Keratinocyte (primary cell): ENCODE data around the gene SDK2. TPM values are rescaled to one million over a fixed set of nuclear protein-coding genes. Genes with fewer than 3 reads are reported as not detected.

Experiments used
- DNase-seq: peaks from one replicate; pipeline ENCODE4 v3.0.0-alpha.2; 2011; ENCODE audit warnings: low read depth, missing footprints, low spot score
- FAIRE-seq: peaks from 2 replicates; lab custom pipeline; 2011; peaks lifted over from hg19 to GRCh38; lab: Jason Lieb, UNC
- H2AFZ ChIP-seq: 2 replicates; pipeline ENCODE4 v1.6.0; 2012; ENCODE audit warnings: low read length, control low read depth, inconsistent platforms; ENCODE audit not compliant: control insufficient read depth
- H3K27ac ChIP-seq: 2 replicates; pipeline ENCODE4 v1.5.1; 2011; ENCODE audit warnings: low read length; ENCODE audit not compliant: control insufficient read depth, insufficient read depth
- H3K27me3 ChIP-seq: 3 replicates; pipeline ENCODE4 v1.6.0; 2011; ENCODE audit warnings: low read length; ENCODE audit not compliant: control insufficient read depth, insufficient read depth; ENCODE audit errors: extremely low read depth
- H3K36me3 ChIP-seq, 2 experiments: 2 replicates in 1 of 2; 3 replicates in 1 of 2; pipeline ENCODE4 v1.5.1; 2011; ENCODE audit warnings: low read length in 2 of 2, mild to moderate bottlenecking in 1 of 2; ENCODE audit not compliant: control insufficient read depth in 2 of 2, insufficient read depth in 2 of 2; ENCODE audit errors: extremely low read depth in 1 of 2
- H3K4me1 ChIP-seq: 3 replicates; pipeline ENCODE4 v1.5.1; 2011; ENCODE audit warnings: low read length; ENCODE audit not compliant: control insufficient read depth, insufficient read depth; ENCODE audit errors: extremely low read depth
- H3K4me2 ChIP-seq: 3 replicates; pipeline ENCODE4 v1.6.0; 2011; ENCODE audit warnings: low read depth, low read length; ENCODE audit not compliant: control insufficient read depth, insufficient read depth; ENCODE audit errors: extremely low read depth
- H3K4me3 ChIP-seq, 3 experiments: fragments of 200-600 bp in 1 of 3; sonication (generic) in 1 of 3; 2 replicates in 2 of 3; 3 replicates in 1 of 3; pipeline ENCODE4 v1.5.1; 2011 to 2016; ENCODE audit warnings: low read length in 3 of 3, mild to moderate bottlenecking in 3 of 3, control low read depth in 2 of 3, inconsistent platforms in 1 of 3, low read depth in 1 of 3, mixed read lengths in 1 of 3, mixed run types in 1 of 3, moderate library complexity in 1 of 3; ENCODE audit not compliant: control insufficient read depth in 2 of 3, insufficient read depth in 2 of 3; ENCODE audit errors: extremely low read depth in 1 of 3
- H3K79me2 ChIP-seq: 2 replicates; pipeline ENCODE4 v1.6.0; 2012; ENCODE audit warnings: low read length; ENCODE audit not compliant: control insufficient read depth, insufficient read depth
- H3K9ac ChIP-seq: 3 replicates; pipeline ENCODE4 v1.6.0; 2011; ENCODE audit warnings: low read length; ENCODE audit not compliant: control insufficient read depth, insufficient read depth; ENCODE audit errors: extremely low read depth
- H3K9me1 ChIP-seq: 3 replicates; pipeline ENCODE4 v1.6.0; 2011; ENCODE audit warnings: low read length; ENCODE audit not compliant: control insufficient read depth, insufficient read depth; ENCODE audit errors: extremely low read depth
- H3K9me3 ChIP-seq: 2 replicates; pipeline ENCODE4 v1.5.1; 2012; ENCODE audit warnings: low read depth, low read length; ENCODE audit not compliant: control insufficient read depth
- H4K20me1 ChIP-seq: 3 replicates; pipeline ENCODE4 v1.6.0; 2011; ENCODE audit warnings: low read length; ENCODE audit not compliant: control insufficient read depth, insufficient read depth; ENCODE audit errors: extremely low read depth
- CTCF ChIP-seq, 3 experiments: IDR thresholded peaks in 1 of 3; conservative IDR thresholded peaks in 1 of 3; optimal IDR thresholded peaks in 1 of 3; 2 replicates in 2 of 3; 3 replicates in 1 of 3; pipeline versions ENCODE3 to v1.5.1; 2011; ENCODE audit warnings: low read length in 3 of 3, mild to moderate bottlenecking in 3 of 3, moderate library complexity in 2 of 3, control low read depth in 1 of 3, inconsistent platforms in 1 of 3; ENCODE audit not compliant: insufficient read depth in 2 of 3; ENCODE audit errors: extremely low read depth in 1 of 3
- EZH2 ChIP-seq: IDR thresholded peaks from one replicate; pipeline ENCODE4 v1.6.1; 2012; ENCODE audit warnings: inconsistent platforms, mild to moderate bottlenecking, low read length, moderate library complexity
- dilution Hi-C: fragments of 300-500 bp; cut with MboI; formaldehyde crosslinking; loops from one replicate; pipeline ENCODE4 v1.7.0; 2020; ENCODE audit warnings: low sequenced_read_pairs; ENCODE audit not compliant: extremely low pct_ligation_motif_present
- polyA plus RNA-seq, 5 experiments: library from polyadenylated mRNA; depleted of rRNA in 3 of 5; stranded (reverse) in 3 of 5; stranded (forward) in 1 of 5; unstranded in 1 of 5; fragments of >200 nt; gene quantifications; 1 replicate in 1 of 5; 2 replicates in 3 of 5; 3 replicates in 1 of 5; pipeline versions ENCODE4 v1.2.1 to v1.2.3, GENCODE V29; 2011 to 2012; ENCODE audit warnings: missing spikeins in 2 of 5, low read depth in 1 of 5, low replicate concordance in 1 of 5

SDK2 gene
- polyA plus RNA-seq, 1 donor (not counting 4 experiments of a cell fraction or from before 2014, with no cell fraction given): 1.8 TPM

- Histone ChIP-seq H3K27ac (no peak overlapping the region), H4K20me1 (no peaks in the 10 kb centered on the region), H3K9ac (no peak overlapping the region), H3K4me3 (no peak overlapping the region), H3K79me2 (no peaks in the 10 kb centered on the region), H3K9me1 (no peaks in the 10 kb centered on the region), H3K4me1 (no peaks in the 10 kb centered on the region), H3K9me3 (no peaks in the 10 kb centered on the region), H3K4me2 (no peak overlapping the region), H3K27me3 (no peaks in the 10 kb centered on the region), H3K36me3 (no peaks in the 10 kb centered on the region), H2AFZ (no peak overlapping the region)
- FAIRE-seq (no peak), DNase-seq (no peak)
- dilution Hi-C loops: no loop called here
- no peak for TF ChIP-seq EZH2
Measured at GRCh38 chr17:73506470-73507435, 137.5 kb downstream of the SDK2 start.

- no peak overlapping the region for H3K4me3 ChIP-seq
- no peaks in the 10 kb centered on the region for H3K9me1 ChIP-seq
- H2AFZ ChIP-seq: no peak overlapping the region
- FAIRE-seq (no peak), DNase-seq (no peak)
- no peaks in the 10 kb centered on the region for H3K36me3 ChIP-seq
- no peaks in the 10 kb centered on the region for H4K20me1 ChIP-seq
- TF ChIP-seq CTCF (optimal IDR thresholded peaks at IDR 0.05 in 1 of 3, IDR thresholded peaks at IDR 0.05 in 1 of 3, conservative IDR thresholded peaks at IDR 0.05 in 1 of 3; ENCODE audit: extremely low read depth in 1 of 3, insufficient read depth in 2 of 3, low read length in 3 of 3) (no peak), EZH2 (no peak)
- H3K79me2 ChIP-seq: no peaks in the 10 kb centered on the region
- no peak overlapping the region for H3K9ac ChIP-seq
- no peaks in the 10 kb centered on the region for H3K27me3 ChIP-seq
- H3K4me2 ChIP-seq: no peak overlapping the region
- dilution Hi-C loops: no loop called here
- no peak overlapping the region for H3K27ac ChIP-seq
- no peaks in the 10 kb centered on the region for H3K4me1 ChIP-seq
- H3K9me3 ChIP-seq: no peaks in the 10 kb centered on the region
Measured at GRCh38 chr17:73503560-73503959, 140.7 kb downstream of the SDK2 start.
